B cell (primary cell): ENCODE measurements around the gene RASD1.

Experiments
- CTCF ChIP-seq: fragments of 200-600 bp; IDR thresholded peaks from one replicate; pipeline ENCODE4 v1.8.0; 2022; ENCODE audit warnings: antibody characterized with exemption, mild to moderate bottlenecking
- EZH2 ChIP-seq: IDR thresholded peaks from 2 replicates; pipeline ENCODE4 v1.6.1; 2012; ENCODE audit warnings: borderline replicate concordance, low read depth, mild to moderate bottlenecking, moderate library complexity, low read length; ENCODE audit not compliant: insufficient read depth, poor library complexity, severe bottlenecking

GRCh38 chr17:17454276-17454675 is 41.9 kb downstream of the RASD1 start:
- TF ChIP-seq CTCF (no peak), EZH2 (no peak)
